Lower leg skin (tissue), 4 donors: ENCODE measurements around the gene SNRNP27. TPM values are rescaled to one million over a fixed set of nuclear protein-coding genes. Genes with fewer than 3 reads are reported as not detected.
"Not testable (repeated sequence)": the region's sequence is repeated elsewhere in the genome, so short reads cannot be mapped to it uniquely, and the experiment has no call there.

Experiments
- DNase-seq, 2 donors: peaks; one replicate each; pipeline ENCODE4 v3.0.0-alpha.2; 2019; ENCODE audit warnings: low spot score in 2 of 2
- H3K4me3 ChIP-seq: fragments of 200-600 bp; sonication (generic); 2 replicates; pipeline ENCODE4 v1.5.1; 2017; ENCODE audit warnings: mild to moderate bottlenecking, low read depth; ENCODE audit not compliant: poor library complexity, severe bottlenecking
- POLR2A ChIP-seq, 2 donors: fragments of 450-650 bp; IDR thresholded peaks; one replicate each; pipeline ENCODE4 v1.6.1; 2016 to 2017; ENCODE audit warnings: antibody characterized with exemption in 2 of 2, mild to moderate bottlenecking in 1 of 2, moderate library complexity in 1 of 2
- WGBS, 2 donors: methylation state at CpG; one replicate each; pipeline ENCODE4 v1.1.5; 2018; 5-methylcytosine and 5-hydroxymethylcytosine counted together
- intact Hi-C: fragments of 100-400 bp; cut with DNase I; formaldehyde crosslinking; loops from one replicate; pipeline ENCODE4 v1.15.0; 2023; ENCODE audit warnings: low total_unique reads
- total RNA-seq, 4 donors: library from RNA; depleted of rRNA; stranded (reverse); fragments of >200 nt; gene quantifications; one replicate each; pipeline ENCODE4 v1.1.0, GENCODE V29; 2016
- TF ChIP-seq, protein P1 (sequence below), 3 donors: fragments of 450-650 bp; IDR thresholded peaks; one replicate each; pipeline ENCODE4 v1.5.1; 2016; ENCODE audit warnings: antibody characterized with exemption in 3 of 3, mild to moderate bottlenecking in 3 of 3, moderate library complexity in 2 of 3

SNRNP27 gene
- total RNA-seq, 4 donors from 2014 or later, result 55.6 to 82.3 (median 60.2) TPM

GRCh38 chr2:69947325-69947931, 53.7 kb downstream of the SNRNP27 start:
- DNase-seq, result no peak
- intact Hi-C loops, result no loop called here
- no peak overlapping the region for H3K4me3 ChIP-seq
- WGBS, 2 donors, result 89 to 91% methylated on average over 4 of the region's 4 CpGs
- TF ChIP-seq, protein P1, sequence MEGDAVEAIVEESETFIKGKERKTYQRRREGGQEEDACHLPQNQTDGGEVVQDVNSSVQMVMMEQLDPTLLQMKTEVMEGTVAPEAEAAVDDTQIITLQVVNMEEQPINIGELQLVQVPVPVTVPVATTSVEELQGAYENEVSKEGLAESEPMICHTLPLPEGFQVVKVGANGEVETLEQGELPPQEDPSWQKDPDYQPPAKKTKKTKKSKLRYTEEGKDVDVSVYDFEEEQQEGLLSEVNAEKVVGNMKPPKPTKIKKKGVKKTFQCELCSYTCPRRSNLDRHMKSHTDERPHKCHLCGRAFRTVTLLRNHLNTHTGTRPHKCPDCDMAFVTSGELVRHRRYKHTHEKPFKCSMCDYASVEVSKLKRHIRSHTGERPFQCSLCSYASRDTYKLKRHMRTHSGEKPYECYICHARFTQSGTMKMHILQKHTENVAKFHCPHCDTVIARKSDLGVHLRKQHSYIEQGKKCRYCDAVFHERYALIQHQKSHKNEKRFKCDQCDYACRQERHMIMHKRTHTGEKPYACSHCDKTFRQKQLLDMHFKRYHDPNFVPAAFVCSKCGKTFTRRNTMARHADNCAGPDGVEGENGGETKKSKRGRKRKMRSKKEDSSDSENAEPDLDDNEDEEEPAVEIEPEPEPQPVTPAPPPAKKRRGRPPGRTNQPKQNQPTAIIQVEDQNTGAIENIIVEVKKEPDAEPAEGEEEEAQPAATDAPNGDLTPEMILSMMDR (IDR thresholded peaks at IDR 0.05), result no peak
- no peak for TF ChIP-seq POLR2A (IDR thresholded peaks at IDR 0.05)

DNA sequence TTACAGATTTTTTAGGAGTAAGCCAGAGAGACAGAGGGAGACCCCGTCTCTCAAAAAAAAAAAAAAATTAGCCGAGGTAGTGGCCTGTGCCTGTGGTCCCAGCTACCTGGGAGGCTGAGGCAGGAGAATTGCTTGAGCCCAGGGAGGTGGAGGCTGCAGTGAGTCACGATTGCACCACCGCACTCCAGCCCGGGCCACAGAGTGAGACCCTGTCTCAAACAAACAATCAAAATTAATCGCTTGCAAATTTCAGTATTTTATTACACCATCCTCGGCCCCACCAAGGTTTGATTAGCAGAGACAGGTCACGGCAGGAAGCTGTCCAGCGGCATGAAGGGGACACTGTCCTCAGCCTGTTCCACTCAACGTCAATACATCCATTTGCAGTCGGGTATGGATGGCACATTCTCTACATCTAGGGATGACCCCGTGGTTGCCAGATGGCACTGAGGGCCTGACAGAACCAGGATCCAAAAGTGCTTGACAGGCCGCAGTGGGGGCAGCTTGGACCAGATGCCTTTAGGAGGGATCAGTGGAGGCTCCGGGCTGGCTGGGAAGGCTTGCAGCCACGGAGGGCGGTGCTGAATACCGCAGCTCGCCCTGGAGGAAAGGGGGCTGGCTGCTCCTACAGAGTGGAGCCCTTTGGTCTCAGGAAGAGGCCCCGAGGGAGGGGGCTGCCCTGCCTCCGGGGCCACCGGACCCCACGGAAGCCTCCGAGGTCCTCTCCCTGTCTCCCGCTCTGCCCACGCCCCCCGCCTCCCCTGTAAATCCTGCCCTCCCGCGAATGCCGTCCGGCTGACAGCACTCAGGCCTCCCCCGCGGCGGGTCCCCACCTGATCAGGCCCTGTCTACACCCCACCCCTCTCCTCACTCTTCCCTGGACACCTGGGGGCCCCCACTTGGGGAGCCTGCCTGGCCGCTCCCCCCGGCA, 54.5 kb downstream of the SNRNP27 start:
- no peak overlapping the region for H3K4me3 ChIP-seq
- WGBS, 2 donors, result 54 to 60% methylated on average over 28 to 31 of the region's 35 CpGs
- intact Hi-C loops, result no loop called here
- TF ChIP-seq POLR2A (IDR thresholded peaks at IDR 0.05), result no peak
- TF ChIP-seq, protein P1 (IDR thresholded peaks at IDR 0.05), result no peak
- DNase-seq, result no peak

- intact Hi-C loops, result no loop called here
- WGBS, 2 donors, result 70 to 83% methylated on average over 21 of the region's 21 CpGs
- TF ChIP-seq, protein P1 (IDR thresholded peaks at IDR 0.05), result no peak
- TF ChIP-seq POLR2A (IDR thresholded peaks at IDR 0.05), result no peak
- no peak overlapping the region for H3K4me3 ChIP-seq
- no peak for DNase-seq
Observed at GRCh38 chr2:69948963-69949645, 55.3 kb downstream of the SNRNP27 start.

DNA sequence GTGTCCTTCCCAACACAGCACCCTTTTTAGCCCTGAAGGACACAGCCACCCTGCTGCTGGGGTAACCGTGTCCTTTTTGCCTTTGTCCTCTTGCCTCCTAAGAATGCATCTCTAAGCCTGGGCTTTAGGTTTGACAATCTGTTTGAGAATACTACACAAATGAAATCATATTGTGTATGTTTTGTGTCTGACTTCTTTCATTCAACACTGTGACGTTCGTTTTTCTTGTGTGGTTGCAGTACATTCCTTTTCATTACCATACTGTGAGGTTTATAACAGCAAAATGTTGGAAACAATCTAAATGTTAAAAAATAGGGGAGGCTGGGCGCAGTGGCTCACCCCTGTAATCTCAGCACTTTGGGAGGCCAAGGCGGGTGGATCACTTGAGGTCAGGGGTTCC, 56.5 kb downstream of the SNRNP27 start:
- no peak for TF ChIP-seq POLR2A (IDR thresholded peaks at IDR 0.05)
- TF ChIP-seq, protein P1 (IDR thresholded peaks at IDR 0.05), result no peak
- 76% methylated on average over 5 of the region's 5 CpGs for WGBS, 2 donors
- DNase-seq, result no peak
- intact Hi-C loops, result no loop called here
- H3K4me3 ChIP-seq, result no peak overlapping the region

GRCh38 chr2:69950671-69951070, 56.9 kb downstream of the SNRNP27 start:
- intact Hi-C loops, DNase-seq, H3K4me3 ChIP-seq: not testable (repeated sequence)
- WGBS, 2 donors, result 93 to 97% methylated on average over 3 of the region's 3 CpGs
